Neutrophil (primary cell): ENCODE measurements around the gene PGLYRP2.

Experiments
- H3K27ac ChIP-seq: fragments of 200-600 bp; sonication (generic); 2 replicates; pipeline ENCODE4 v1.5.1; 2016; ENCODE audit warnings: mild to moderate bottlenecking, moderate library complexity
- H3K27me3 ChIP-seq: fragments of 200-600 bp; sonication (generic); 2 replicates; pipeline ENCODE4 v1.6.0; 2016; ENCODE audit warnings: mild to moderate bottlenecking
- H3K36me3 ChIP-seq: fragments of 200-600 bp; sonication (generic); 2 replicates; pipeline ENCODE4 v1.5.1; 2017
- H3K4me1 ChIP-seq, 2 experiments: fragments of 200-600 bp in 1 of 2; sonication (generic) in 1 of 2; 1 replicate in 1 of 2; 2 replicates in 1 of 2; pipeline versions ENCODE4 v1.5.1 to v1.6.1; 2013 to 2016; ENCODE audit warnings: low read depth in 1 of 2, low read length in 1 of 2, mild to moderate bottlenecking in 1 of 2, moderate library complexity in 1 of 2; ENCODE audit not compliant: control insufficient read depth in 1 of 2, insufficient read depth in 1 of 2
- H3K4me3 ChIP-seq, 2 experiments: fragments of 200-600 bp in 1 of 2; sonication (generic) in 1 of 2; 1 replicate in 1 of 2; 2 replicates in 1 of 2; pipeline ENCODE4 v1.5.1; 2013 to 2016; ENCODE audit warnings: low read depth in 1 of 2, low read length in 1 of 2, mild to moderate bottlenecking in 1 of 2, moderate library complexity in 1 of 2
- H3K9me3 ChIP-seq: fragments of 200-600 bp; sonication (generic); 2 replicates; pipeline ENCODE4 v1.5.1; 2016
- CTCF ChIP-seq: fragments of 200-600 bp; sonication (generic); IDR thresholded peaks from 2 replicates; pipeline ENCODE4 v1.5.1; 2016; ENCODE audit warnings: antibody characterized with exemption

Gene PGLYRP2

GRCh38 chr19:15428956-15429824 lies 50.1 kb downstream of the PGLYRP2 start:
- peaks cover 65% of the 10 kb centered on the region for H3K36me3 ChIP-seq
- no peak for TF ChIP-seq CTCF
- H3K27ac ChIP-seq, result no peak overlapping the region
- peaks cover 24% of the 10 kb centered on the region in 2 experiments for H3K4me1 ChIP-seq
- no peaks in the 10 kb centered on the region for H3K9me3 ChIP-seq
- H3K27me3 ChIP-seq, result no peaks in the 10 kb centered on the region
- no peak overlapping the region for H3K4me3 ChIP-seq

GRCh38 chr19:15427991-15428471 lies 51.3 kb downstream of the PGLYRP2 start:
- H3K27me3 ChIP-seq, result no peaks in the 10 kb centered on the region
- no peaks in the 10 kb centered on the region for H3K9me3 ChIP-seq
- no peak for TF ChIP-seq CTCF
- peaks cover 16 to 17% of the 10 kb centered on the region in 2 experiments for H3K4me1 ChIP-seq
- no peak overlapping the region for H3K4me3 ChIP-seq
- no peak overlapping the region for H3K27ac ChIP-seq
- peaks cover 77% of the 10 kb centered on the region for H3K36me3 ChIP-seq

GRCh38 chr19:15427350-15427700 lies 52.0 kb downstream of the PGLYRP2 start:
- peaks cover 84% of the 10 kb centered on the region for H3K36me3 ChIP-seq

GRCh38 chr19:15426485-15427349 lies 52.6 kb downstream of the PGLYRP2 start:
- Histone ChIP-seq H3K27ac (no peak overlapping the region), H3K36me3 (peaks cover 90% of the 10 kb centered on the region)

More at GRCh38 chr19:15427350-15427700, 52.0 kb downstream of the PGLYRP2 start:
- Histone ChIP-seq H3K4me1 (peaks cover 12 to 13% of the 10 kb centered on the region in 2 experiments), H3K9me3 (no peaks in the 10 kb centered on the region), H3K27ac (no peak overlapping the region), H3K4me3 (no peak overlapping the region), H3K27me3 (no peaks in the 10 kb centered on the region)
- no peak for TF ChIP-seq CTCF

More at GRCh38 chr19:15426485-15427349, 52.6 kb downstream of the PGLYRP2 start:
- Histone ChIP-seq H3K4me3 (no peak overlapping the region), H3K4me1 (peaks cover 7 to 8% of the 10 kb centered on the region in 2 experiments), H3K9me3 (no peaks in the 10 kb centered on the region), H3K27me3 (no peaks in the 10 kb centered on the region)
- no peak for TF ChIP-seq CTCF
